ENCODE results near the gene MTHFD2.

Gene MTHFD2

DNA sequence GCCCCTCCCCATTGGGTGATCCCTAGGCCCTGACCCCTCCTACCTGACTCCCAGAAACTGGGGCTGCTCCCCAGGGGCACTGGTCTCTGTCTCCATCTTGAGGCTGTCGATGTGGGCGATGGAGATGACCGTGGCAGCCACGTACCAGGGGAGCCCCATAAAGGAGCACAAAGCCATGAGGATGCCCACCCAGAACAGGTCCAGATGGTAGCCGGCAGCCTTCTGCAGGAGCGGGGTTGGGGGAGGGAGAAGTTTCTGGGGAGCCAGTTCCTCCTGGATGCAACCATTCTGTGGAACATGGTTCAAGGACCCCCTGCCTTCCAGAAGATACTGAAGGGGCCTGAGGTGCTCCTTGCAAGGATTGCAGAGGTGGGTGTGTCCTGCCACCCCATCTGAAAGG, 34.0 kb downstream of the MTHFD2 start:
- DNase-seq: no peak

DNA sequence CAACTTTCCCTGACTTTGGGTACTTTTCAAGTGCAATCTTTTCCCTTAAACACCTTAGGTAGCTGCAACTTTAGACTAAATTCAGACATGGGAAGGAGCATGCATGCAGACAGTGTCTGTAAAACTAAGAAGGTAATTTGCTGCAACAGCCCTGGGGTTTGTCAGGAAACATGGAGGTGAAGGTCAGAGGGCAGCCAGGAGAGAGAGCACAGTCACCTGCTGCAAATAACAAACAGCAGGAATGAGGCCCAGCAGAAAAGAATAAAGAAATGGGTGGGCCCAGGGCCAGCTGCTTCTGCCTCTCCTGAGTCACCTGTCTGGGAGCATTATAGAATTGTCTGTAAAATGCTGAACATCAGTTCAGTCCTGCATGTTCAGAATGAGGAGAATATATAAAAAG, 35.2 kb downstream of the MTHFD2 start:
- DNase-seq: no peak

DNA sequence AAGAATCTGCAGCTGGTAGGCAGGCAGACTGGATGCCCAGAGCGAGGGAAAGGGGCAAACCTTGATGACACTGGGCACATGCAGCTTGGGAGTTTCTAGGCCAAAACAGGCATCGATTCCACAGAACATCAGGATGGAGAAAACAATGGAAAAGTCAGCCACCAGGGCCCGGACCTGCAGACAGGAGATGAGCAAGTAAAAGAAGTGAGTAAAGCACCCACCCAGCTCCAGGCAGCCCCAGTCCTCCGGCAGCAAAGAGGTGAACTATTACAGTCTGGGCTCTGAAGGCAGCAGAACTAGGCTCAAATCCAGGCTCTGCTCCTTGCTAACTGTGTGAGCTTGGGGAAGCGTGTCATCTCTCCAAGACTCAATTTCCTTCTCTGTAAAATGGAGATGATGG, 36.6 kb downstream of the MTHFD2 start:
- no peak for DNase-seq

- no peak for DNase-seq
Measured at GRCh38 chr2:74238879-74239278, 40.5 kb downstream of the MTHFD2 start.

GRCh38 chr2:74239346-74239745, 40.9 kb downstream of the MTHFD2 start:
- DNase-seq: no peak

DNA sequence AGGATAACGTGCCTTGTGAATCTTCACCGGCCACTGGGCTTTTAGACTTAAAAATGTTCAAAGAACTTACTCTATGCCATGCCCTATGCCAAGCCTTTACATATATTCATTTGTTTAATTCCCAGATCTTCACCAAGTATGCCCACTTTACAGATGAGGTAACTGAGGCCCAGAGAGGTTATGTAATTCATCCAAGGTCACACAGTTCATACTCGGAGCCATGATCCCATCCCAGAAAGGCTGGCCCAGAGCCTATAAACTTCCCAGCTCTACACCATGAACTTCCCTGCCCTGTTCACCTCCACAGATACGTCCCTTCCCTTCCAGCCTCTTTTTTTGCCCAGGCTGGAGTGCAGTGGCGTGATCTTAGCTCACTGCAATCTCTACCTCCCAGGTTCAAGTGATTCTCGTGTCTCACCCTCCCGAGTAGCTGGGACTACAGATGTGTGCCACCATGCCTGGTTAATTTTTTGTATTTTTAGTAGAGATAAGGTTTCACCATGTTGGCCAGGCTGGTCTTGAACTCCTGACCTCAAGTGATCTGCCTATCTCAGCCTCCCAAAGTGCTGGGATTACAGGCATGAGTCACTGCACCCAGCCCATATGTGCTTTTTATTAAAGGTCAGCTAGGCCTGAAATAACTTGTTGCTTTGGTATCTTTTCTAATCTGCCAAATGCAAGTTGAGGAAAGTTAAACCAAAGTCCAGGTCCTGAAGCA, 44.1 kb downstream of the MTHFD2 start:
- no peak for DNase-seq

DNA sequence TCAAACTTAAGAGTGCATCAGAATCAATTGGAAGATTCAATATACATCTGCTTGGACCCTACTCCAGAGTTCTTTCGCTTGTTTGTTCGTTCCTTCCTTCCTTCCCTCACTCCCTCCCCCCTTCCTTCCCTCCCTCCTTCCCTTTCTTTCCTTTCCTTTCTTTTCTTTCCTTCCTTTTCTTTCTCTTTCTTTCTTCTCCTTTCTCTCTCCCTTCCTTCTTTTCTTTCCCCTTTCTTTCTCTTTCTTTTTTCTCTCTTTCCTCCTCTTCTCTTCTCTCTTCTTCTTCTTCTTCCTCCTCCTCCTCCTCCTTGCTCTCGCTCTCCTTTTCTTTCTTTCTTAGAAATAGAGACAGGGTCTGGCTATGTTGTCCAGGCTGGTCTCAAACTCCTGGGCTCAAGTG, 45.9 kb downstream of the MTHFD2 start:
- DNase-seq: no peak

DNA sequence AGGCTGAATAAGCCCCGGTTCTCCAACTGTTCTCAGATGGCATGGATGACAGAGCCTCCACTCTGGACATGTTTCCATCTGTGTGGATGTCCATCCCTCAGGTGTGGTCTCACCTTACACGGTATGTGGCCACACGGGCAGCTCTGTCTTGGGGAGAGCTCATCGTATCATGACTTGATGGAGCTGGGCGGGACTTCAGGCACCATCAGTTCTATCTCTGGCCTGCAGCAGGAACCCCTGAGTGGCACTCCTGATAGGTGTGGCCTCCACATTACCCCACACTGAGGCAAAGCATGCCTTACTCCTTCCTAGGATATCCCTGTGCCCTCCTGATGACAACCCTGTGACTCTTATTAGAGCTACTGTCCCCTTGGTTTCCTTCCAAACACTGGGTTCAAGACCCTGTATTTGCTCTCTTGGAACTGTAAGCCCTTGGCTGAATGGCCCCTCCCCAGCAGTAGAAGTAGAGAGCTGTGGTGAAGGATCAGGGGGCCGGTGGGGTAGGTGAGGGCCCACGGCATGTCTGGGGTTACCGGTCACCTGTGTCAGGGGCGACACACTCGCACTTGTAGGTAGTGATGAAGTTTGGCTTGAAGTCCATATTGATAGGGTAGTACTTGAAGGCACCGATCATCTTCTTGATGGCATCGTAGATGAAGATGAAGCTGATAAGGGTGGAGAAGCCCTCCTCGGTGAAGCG, 48.2 kb downstream of the MTHFD2 start:
- DNase-seq: no peak

DNA sequence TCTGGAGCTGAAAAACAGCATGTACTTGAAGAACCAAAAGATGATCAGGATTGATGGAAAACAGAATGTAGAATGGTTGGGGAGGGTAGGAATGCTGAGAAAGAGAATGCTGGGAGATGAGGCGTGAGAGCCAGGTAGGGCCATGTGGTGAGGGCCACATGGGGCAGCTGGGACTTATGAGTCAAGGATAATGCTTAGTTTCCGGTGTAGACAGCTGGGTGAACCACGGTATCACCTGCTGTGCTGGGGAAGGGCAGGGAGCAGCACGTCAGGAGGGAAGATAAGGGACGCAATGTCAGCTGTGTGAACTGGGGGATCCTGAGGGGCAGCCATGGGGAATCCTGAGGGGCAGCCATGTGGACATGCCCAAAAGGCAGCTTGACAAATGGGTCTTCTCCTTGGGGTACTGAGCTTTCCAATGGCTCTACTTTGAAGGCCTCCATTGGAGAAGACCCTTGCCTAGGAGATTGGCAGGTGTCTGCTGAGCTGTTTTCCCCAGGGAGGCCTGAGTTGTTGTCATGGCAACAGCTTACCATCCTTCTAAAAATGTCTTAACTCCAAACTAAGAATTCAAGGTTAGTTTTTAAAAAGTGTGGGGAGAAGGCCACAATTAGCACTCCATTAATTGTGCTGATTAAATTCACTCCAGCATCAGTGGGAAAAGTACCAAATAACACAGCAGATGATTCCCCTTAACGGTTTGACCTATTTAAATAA, 51.1 kb downstream of the MTHFD2 start:
- no peak for DNase-seq

GRCh38 chr2:74250189-74250631, 51.8 kb downstream of the MTHFD2 start:
- peak; percentile 56 for DNase-seq

DNA sequence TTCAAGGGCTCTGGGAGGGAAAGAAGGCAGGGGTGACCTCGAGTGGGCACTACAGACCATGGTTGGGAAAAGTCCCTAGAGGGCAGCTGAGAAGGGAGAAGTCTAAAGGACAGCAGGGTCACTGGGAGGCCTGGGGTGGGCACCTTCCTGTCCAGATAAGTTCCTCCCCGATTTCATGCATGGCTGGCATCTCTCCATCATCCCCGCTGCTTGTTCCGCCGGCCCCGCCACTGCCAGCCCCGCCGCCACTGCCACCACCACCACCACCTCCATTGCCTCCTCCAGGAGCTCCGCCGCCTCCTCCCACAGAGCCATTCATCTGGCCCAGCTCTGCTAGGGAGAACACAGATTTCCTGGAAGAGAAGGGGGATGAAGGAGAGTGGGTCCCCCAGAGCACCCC, 53.6 kb downstream of the MTHFD2 start:
- no peak for DNase-seq

DNA sequence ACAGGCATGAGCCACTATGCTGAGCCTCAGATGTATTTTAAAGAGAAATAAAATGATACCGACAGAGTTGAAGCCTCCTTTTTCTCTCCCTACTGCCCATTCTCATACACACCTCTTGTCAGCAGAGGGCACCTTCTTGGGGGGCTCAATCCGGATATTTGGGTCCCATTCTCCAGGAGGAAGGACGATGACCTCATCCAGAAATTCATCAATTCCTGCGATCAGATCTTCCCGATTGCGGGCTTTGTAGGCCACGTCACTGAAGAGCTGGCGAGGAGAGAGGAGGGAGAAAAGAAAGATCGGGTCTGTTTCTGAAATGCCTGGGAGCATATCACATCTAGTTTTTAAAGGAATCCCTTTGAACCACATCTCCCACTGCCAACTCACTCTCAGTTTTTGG, 54.4 kb downstream of the MTHFD2 start:
- DNase-seq: no peak

DNA sequence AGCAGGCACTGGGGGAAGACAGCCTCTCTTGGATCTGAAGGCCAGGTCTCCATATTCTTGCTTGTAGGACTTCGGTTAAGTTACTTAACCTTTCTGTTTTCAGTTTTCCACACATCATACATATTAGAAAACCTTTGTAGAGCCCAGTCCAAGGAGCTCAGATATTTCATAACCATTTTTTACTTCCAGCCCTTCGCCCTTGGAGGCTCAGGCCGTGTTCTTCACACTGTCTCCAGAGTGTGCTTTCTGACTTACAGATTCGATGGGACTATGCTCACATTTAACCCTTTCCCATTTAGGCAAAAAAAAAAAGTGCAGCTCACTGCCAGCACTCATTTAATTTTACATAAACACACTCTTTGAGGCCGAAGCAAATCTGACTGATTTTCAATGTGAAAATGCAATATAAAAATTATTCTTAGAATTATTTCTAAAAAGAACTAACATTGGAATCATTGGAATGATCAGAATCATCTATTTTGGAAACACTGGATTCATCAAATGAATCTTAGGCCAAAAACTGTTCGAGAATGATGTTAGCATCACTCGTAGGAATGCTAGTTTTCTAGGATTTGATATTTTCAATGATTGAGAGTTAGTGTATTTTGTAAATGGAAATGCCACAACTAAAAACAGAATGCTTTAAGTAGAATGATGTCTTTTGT, 55.0 kb downstream of the MTHFD2 start:
- DNase-seq: no peak

- no peak for DNase-seq
Measured at GRCh38 chr2:74253971-74254310, 55.5 kb downstream of the MTHFD2 start.

- DNase-seq: no peak
Measured at GRCh38 chr2:74255660-74256213, 57.3 kb downstream of the MTHFD2 start.

DNA sequence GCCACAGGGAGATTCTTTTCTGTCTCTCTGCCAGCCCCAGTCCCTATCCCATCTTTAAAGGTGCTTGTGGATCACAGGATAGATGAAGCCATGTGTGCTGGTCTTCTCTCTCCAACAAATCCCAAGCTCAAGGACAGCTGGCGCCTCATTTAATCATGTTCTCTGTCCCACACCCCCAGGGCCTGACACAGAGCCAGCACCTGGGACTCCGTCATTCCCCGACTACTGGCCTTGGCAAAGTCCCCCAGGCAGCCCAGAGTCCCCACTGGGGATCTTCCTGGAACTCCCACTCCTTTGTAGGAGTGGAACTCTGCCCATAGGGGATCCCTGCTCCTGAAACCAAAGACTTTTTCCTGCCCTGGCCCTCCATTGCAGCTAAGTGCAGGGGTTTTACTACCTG, 60.8 kb downstream of the MTHFD2 start:
- DNase-seq: no peak

GRCh38 chr2:74259733-74260132, 61.3 kb downstream of the MTHFD2 start:
- no peak for DNase-seq

GRCh38 chr2:74260495-74260894, 62.1 kb downstream of the MTHFD2 start:
- DNase-seq: no peak

GRCh38 chr2:74261204-74261864, 62.9 kb downstream of the MTHFD2 start:
- no peak for DNase-seq

- no peak for DNase-seq
Measured at GRCh38 chr2:74262681-74263080, 64.3 kb downstream of the MTHFD2 start.

- DNase-seq: no peak
Measured at GRCh38 chr2:74264281-74264680, 65.9 kb downstream of the MTHFD2 start.

DNA sequence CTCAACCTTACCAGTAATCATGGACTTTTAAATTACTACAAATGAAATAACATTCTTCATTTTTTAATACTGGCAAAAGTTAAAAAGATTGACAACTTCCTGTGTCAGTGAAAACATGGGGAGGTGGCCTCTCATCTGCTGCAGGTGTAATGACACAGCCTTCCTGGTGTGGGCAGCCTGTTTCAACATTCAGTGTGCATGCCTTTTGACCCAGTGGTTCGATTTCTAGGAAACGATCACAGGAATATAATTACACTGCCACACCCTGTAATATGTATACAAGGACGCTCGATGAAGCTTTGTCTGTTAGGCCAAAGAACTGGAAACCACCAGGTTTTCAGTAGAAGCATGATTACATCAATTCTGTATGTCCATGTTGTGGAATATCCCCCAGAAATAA, 68.7 kb downstream of the MTHFD2 start:
- no peak for DNase-seq
